Liver (tissue), 9 donors: ENCODE measurements around the gene TP73. TPM values are rescaled to one million over a fixed set of nuclear protein-coding genes. Genes with fewer than 3 reads are reported as not detected.

Experiments used
- DNase-seq: peaks from one replicate; pipeline ENCODE4 v3.0.0-alpha.2; 2017; ENCODE audit warnings: low spot score
- H3K27ac ChIP-seq, 2 donors: one replicate each; pipeline ENCODE4 v1.7.0; 2013; ENCODE audit warnings: inconsistent platforms in 2 of 2, low read length in 2 of 2, control low read depth in 1 of 2, low read depth in 1 of 2, mild to moderate bottlenecking in 1 of 2
- H3K27me3 ChIP-seq, 4 donors: one replicate each; pipeline versions ENCODE4 v1.6.1 to v1.7.0; 2013; ENCODE audit warnings: low read length in 3 of 4, inconsistent platforms in 1 of 4, mild to moderate bottlenecking in 1 of 4, moderate library complexity in 1 of 4; ENCODE audit not compliant: control insufficient read depth in 4 of 4, insufficient read depth in 4 of 4
- H3K36me3 ChIP-seq, 4 donors: one replicate each; pipeline versions ENCODE4 v1.6.1 to v1.7.0; 2013; ENCODE audit warnings: low read length in 3 of 4, mild to moderate bottlenecking in 3 of 4, low read depth in 1 of 4, moderate library complexity in 1 of 4; ENCODE audit not compliant: control insufficient read depth in 4 of 4, insufficient read depth in 3 of 4
- H3K4me1 ChIP-seq, 4 donors: one replicate each; pipeline versions ENCODE4 v1.6.1 to v1.7.0; 2013; ENCODE audit warnings: low read length in 3 of 4, mild to moderate bottlenecking in 3 of 4, moderate library complexity in 1 of 4; ENCODE audit not compliant: control insufficient read depth in 4 of 4, insufficient read depth in 4 of 4
- H3K4me3 ChIP-seq, 3 donors: one replicate each; pipeline versions ENCODE4 v1.6.1 to v1.7.0; 2013; ENCODE audit warnings: low read length in 3 of 3, control low read depth in 1 of 3, low read depth in 1 of 3, mild to moderate bottlenecking in 1 of 3
- H3K9ac ChIP-seq, 2 donors: one replicate each; pipeline ENCODE4 v1.7.0; 2013; ENCODE audit warnings: low read length in 2 of 2, mild to moderate bottlenecking in 2 of 2, moderate library complexity in 2 of 2, control low read depth in 1 of 2, low read depth in 1 of 2
- H3K9me3 ChIP-seq, 4 donors: one replicate each; pipeline versions ENCODE4 v1.6.1 to v1.7.0; 2013; ENCODE audit warnings: low read length in 3 of 4; ENCODE audit not compliant: control insufficient read depth in 4 of 4
- EGR1 ChIP-seq, 2 donors: IDR thresholded peaks; 2 replicates each; pipeline ENCODE4 v1.6.1; 2016 to 2018; ENCODE audit warnings: antibody characterized with exemption in 2 of 2, low read depth in 2 of 2
- FOXA1 ChIP-seq: IDR thresholded peaks from 2 replicates; pipeline ENCODE4 v1.6.1; 2016; ENCODE audit warnings: antibody characterized with exemption
- FOXA2 ChIP-seq: IDR thresholded peaks from 2 replicates; pipeline ENCODE4 v1.6.1; 2016; ENCODE audit warnings: antibody characterized with exemption
- GABPA ChIP-seq, 2 donors: IDR thresholded peaks in 1 of 2; conservative IDR thresholded peaks in 1 of 2; 2 replicates each; pipeline ENCODE4 v1.6.1; 2016; ENCODE audit warnings: antibody characterized with exemption in 2 of 2, mild to moderate bottlenecking in 1 of 2, moderate library complexity in 1 of 2
- HNF4A ChIP-seq, 2 donors: conservative IDR thresholded peaks; 2 replicates each; pipeline ENCODE4 v1.6.1; 2016; ENCODE audit warnings: antibody characterized with exemption in 2 of 2, mild to moderate bottlenecking in 2 of 2
- HNF4G ChIP-seq: IDR thresholded peaks from 2 replicates; pipeline ENCODE4 v1.6.1; 2016; ENCODE audit warnings: antibody characterized with exemption
- JUND ChIP-seq, 2 donors: IDR thresholded peaks; 2 replicates each; pipeline ENCODE4 v1.6.1; 2016; ENCODE audit warnings: antibody characterized with exemption in 2 of 2
- MAX ChIP-seq: IDR thresholded peaks from 2 replicates; pipeline ENCODE4 v1.6.1; 2016; ENCODE audit warnings: antibody characterized with exemption
- NR2F2 ChIP-seq: IDR thresholded peaks from 2 replicates; pipeline ENCODE4 v1.6.1; 2016; ENCODE audit warnings: antibody characterized with exemption
- RAD21 ChIP-seq, 2 donors: IDR thresholded peaks; 2 replicates each; pipeline ENCODE4 v1.6.1; 2016; ENCODE audit warnings: antibody characterized with exemption in 2 of 2, mild to moderate bottlenecking in 2 of 2
- RXRA ChIP-seq, 2 donors: IDR thresholded peaks; 2 replicates each; pipeline ENCODE4 v1.6.1; 2017 to 2018; ENCODE audit warnings: antibody characterized with exemption in 2 of 2, mild to moderate bottlenecking in 1 of 2
- SP1 ChIP-seq: IDR thresholded peaks from 2 replicates; pipeline ENCODE4 v1.6.1; 2018; ENCODE audit warnings: antibody characterized with exemption, mild to moderate bottlenecking
- TAF1 ChIP-seq: conservative IDR thresholded peaks from 2 replicates; pipeline ENCODE4 v1.6.1; 2016; ENCODE audit warnings: antibody characterized with exemption, mild to moderate bottlenecking
- YY1 ChIP-seq: IDR thresholded peaks from 2 replicates; pipeline ENCODE4 v1.6.1; 2016; ENCODE audit warnings: antibody characterized with exemption, mild to moderate bottlenecking
- ZBTB33 ChIP-seq: IDR thresholded peaks from 2 replicates; pipeline ENCODE4 v1.6.1; 2016; ENCODE audit warnings: antibody characterized with exemption
- WGBS: extraction: QIAGEN DNeasy Blood & Tissue Kit; methylation state at CpG from one replicate; pipeline ENCODE4 v1.1.7; 2013; 5-methylcytosine and 5-hydroxymethylcytosine counted together
- polyA plus RNA-seq, 2 donors: library from polyadenylated mRNA; stranded (reverse) in 1 of 2; unstranded in 1 of 2; fragments of 200-250 nt in 1 of 2; fragments of >200 nt in 1 of 2; fragmentation: Nextera tagmentation in 1 of 2; extraction: Ambion mirVana in 1 of 2; gene quantifications; one replicate each; pipeline versions ENCODE4 v1.2.1 to v1.2.3, GENCODE V29; 2013 to 2015
- total RNA-seq, 2 donors: library from RNA; depleted of rRNA; stranded (reverse); fragments of >200 nt; gene quantifications; one replicate each; pipeline ENCODE4 v1.2.3, GENCODE V29; 2014
- TF ChIP-seq, protein P1 (sequence below): fragments of 150-350 bp; IDR thresholded peaks from 2 replicates; pipeline ENCODE4 v1.5.1; 2017; ENCODE audit warnings: improper control_type of control experiment, low read depth, low read length; ENCODE audit not compliant: missing input control
- TF ChIP-seq, protein P2 (sequence below): IDR thresholded peaks from 2 replicates; pipeline ENCODE4 v1.6.1; 2016; ENCODE audit warnings: antibody characterized with exemption
- TF ChIP-seq, protein P3 (sequence below): IDR thresholded peaks from 2 replicates; pipeline ENCODE4 v1.6.1; 2016; ENCODE audit warnings: antibody characterized with exemption, mild to moderate bottlenecking
- donor health status: healthy.
- donor health status: healthy.
- donor health status: healthy.
- donor health status: healthy.
- donor health status: healthy.

The TP73 gene
- total and polyA plus RNA-seq, 4 donors = 0.08 to 0.29 (median 0.18) TPM

DNA sequence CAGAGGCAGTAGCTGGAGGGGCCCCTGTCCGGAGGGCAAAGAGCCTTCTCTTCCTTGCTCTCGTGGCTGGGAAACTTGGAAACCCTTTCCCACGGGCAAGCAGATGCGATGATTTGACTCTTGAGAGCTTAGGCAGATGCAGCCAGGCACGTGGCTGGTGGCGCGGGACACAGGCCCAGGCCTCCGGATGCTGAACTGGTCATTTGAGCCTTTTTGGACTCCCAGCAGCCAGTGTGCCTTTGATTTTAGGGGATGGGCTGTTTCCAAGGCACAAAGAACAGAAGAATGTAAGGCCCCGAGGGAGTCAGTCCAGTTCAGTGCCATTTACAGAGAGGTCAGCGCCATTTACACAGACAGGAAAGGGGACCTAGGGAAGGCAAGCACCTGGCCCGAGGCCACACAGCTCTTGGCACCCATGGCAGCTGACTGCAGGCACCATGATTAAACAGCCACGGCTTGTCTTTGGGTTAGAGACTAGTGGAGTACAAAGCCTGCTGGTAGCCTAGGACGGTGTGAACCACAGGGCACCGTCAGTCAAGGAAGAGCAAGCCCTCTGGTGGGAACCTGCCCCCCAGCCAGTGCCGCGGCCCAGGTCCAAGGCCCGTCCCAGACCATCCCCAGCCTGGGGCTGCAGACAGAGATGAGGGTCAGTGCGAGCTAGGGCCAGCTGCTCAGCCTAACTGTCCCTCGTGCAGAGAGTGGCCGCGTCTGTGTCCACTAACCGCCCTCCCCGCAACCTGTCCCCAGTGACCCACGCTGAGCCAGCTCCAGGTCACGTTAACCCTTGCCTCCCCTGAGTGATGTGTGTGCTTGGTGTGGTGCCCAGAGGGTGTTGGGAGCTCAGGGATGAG lies 79.5 kb downstream of the TP73 start:
- Histone ChIP-seq H3K9ac (no peak overlapping the region), H3K27me3 (no peaks in the 10 kb centered on the region), H3K36me3 (peaks cover 0 to 10% (median 3%) of the 10 kb centered on the region in 4 donors)

GRCh38 chr1:3732434-3733093 lies 80.2 kb downstream of the TP73 start:
- no peak for DNase-seq
- H3K27ac ChIP-seq = no peak overlapping the region
- H3K9me3 ChIP-seq = no peaks in the 10 kb centered on the region
- TF ChIP-seq NR2F2 = no peak
- TF ChIP-seq HNF4G = no peak
- no peak for TF ChIP-seq SP1
- TF ChIP-seq RXRA (IDR thresholded peaks at IDR 0.05) = no peak
- TF ChIP-seq ZBTB33 = no peak
- no peak for TF ChIP-seq RAD21 (IDR thresholded peaks at IDR 0.05)
- TF ChIP-seq GABPA (IDR thresholded peaks at IDR 0.05 in 1 of 2, conservative IDR thresholded peaks at IDR 0.05 in 1 of 2) = no peak
- TF ChIP-seq, protein P1, sequence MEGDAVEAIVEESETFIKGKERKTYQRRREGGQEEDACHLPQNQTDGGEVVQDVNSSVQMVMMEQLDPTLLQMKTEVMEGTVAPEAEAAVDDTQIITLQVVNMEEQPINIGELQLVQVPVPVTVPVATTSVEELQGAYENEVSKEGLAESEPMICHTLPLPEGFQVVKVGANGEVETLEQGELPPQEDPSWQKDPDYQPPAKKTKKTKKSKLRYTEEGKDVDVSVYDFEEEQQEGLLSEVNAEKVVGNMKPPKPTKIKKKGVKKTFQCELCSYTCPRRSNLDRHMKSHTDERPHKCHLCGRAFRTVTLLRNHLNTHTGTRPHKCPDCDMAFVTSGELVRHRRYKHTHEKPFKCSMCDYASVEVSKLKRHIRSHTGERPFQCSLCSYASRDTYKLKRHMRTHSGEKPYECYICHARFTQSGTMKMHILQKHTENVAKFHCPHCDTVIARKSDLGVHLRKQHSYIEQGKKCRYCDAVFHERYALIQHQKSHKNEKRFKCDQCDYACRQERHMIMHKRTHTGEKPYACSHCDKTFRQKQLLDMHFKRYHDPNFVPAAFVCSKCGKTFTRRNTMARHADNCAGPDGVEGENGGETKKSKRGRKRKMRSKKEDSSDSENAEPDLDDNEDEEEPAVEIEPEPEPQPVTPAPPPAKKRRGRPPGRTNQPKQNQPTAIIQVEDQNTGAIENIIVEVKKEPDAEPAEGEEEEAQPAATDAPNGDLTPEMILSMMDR = no peak
- no peak for TF ChIP-seq EGR1 (IDR thresholded peaks at IDR 0.05; ENCODE audit: low read depth in 2 of 2)
- no peak for TF ChIP-seq MAX
- no peak for TF ChIP-seq HNF4A (conservative IDR thresholded peaks at IDR 0.05)
- TF ChIP-seq JUND (IDR thresholded peaks at IDR 0.05) = no peak
- TF ChIP-seq FOXA2 = no peak
- no peak for TF ChIP-seq YY1
- TF ChIP-seq, protein P2, sequence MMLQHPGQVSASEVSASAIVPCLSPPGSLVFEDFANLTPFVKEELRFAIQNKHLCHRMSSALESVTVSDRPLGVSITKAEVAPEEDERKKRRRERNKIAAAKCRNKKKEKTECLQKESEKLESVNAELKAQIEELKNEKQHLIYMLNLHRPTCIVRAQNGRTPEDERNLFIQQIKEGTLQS = no peak
- TF ChIP-seq TAF1 = no peak
- no peak for TF ChIP-seq FOXA1
- TF ChIP-seq, protein P3, sequence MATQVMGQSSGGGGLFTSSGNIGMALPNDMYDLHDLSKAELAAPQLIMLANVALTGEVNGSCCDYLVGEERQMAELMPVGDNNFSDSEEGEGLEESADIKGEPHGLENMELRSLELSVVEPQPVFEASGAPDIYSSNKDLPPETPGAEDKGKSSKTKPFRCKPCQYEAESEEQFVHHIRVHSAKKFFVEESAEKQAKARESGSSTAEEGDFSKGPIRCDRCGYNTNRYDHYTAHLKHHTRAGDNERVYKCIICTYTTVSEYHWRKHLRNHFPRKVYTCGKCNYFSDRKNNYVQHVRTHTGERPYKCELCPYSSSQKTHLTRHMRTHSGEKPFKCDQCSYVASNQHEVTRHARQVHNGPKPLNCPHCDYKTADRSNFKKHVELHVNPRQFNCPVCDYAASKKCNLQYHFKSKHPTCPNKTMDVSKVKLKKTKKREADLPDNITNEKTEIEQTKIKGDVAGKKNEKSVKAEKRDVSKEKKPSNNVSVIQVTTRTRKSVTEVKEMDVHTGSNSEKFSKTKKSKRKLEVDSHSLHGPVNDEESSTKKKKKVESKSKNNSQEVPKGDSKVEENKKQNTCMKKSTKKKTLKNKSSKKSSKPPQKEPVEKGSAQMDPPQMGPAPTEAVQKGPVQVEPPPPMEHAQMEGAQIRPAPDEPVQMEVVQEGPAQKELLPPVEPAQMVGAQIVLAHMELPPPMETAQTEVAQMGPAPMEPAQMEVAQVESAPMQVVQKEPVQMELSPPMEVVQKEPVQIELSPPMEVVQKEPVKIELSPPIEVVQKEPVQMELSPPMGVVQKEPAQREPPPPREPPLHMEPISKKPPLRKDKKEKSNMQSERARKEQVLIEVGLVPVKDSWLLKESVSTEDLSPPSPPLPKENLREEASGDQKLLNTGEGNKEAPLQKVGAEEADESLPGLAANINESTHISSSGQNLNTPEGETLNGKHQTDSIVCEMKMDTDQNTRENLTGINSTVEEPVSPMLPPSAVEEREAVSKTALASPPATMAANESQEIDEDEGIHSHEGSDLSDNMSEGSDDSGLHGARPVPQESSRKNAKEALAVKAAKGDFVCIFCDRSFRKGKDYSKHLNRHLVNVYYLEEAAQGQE = no peak
- H3K36me3 ChIP-seq = peaks cover 0 to 16% (median 5%) of the 10 kb centered on the region in 4 donors
- no peak overlapping the region for H3K4me3 ChIP-seq
- H3K9ac ChIP-seq = no peak overlapping the region
- peaks cover 1 to 14% (median 10%) of the 10 kb centered on the region in 4 donors for H3K4me1 ChIP-seq
- 62% methylated on average over 37 of the region's 37 CpGs for WGBS
- no peaks in the 10 kb centered on the region for H3K27me3 ChIP-seq

More for the DNA sequence above, 79.5 kb downstream of the TP73 start:
- Histone ChIP-seq H3K4me3 (no peak overlapping the region), H3K27ac (no peak overlapping the region), H3K9me3 (no peaks in the 10 kb centered on the region), H3K4me1 (peaks cover 1 to 14% (median 10%) of the 10 kb centered on the region in 4 donors)
- DNase-seq = no peak
- WGBS = 70% methylated on average over 25 of the region's 25 CpGs
- TF ChIP-seq TAF1 (no peak), SP1 (no peak), YY1 (no peak), RXRA (IDR thresholded peaks at IDR 0.05) (no peak)
